ENCODE data around the gene HPCAL1.

The HPCAL1 gene

DNA sequence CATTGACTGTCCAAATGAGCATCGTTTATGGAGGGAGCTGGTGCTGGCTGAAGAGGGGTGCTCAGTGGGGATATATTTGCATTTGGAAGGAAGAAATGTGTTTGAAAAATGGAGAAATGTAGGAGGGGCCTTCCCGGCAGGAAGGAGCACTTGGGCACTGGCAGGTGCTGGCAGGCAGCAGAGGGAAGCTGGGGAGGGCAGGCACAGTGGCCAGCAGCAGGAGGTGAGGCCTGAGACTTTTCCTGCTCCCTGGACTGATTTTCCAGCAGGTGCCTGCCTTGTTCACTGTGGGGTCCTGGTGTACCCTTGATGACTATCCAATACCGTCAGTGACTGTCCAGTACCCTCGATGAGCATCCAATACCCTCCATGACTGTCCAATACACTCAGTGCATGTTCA, 20.8 kb upstream of the HPCAL1 start:
- H4K20me1 ChIP-seq (ENCODE audit: control insufficient read depth, insufficient read depth, low read depth, low read length), result no peaks in the 10 kb centered on the region
- H3K27me3 ChIP-seq (ENCODE audit: control insufficient read depth, low read length), result peaks cover 9% of the 10 kb centered on the region
- H3K79me2 ChIP-seq (ENCODE audit: control insufficient read depth, low read length), result no peaks in the 10 kb centered on the region
- TF ChIP-seq, protein P1, sequence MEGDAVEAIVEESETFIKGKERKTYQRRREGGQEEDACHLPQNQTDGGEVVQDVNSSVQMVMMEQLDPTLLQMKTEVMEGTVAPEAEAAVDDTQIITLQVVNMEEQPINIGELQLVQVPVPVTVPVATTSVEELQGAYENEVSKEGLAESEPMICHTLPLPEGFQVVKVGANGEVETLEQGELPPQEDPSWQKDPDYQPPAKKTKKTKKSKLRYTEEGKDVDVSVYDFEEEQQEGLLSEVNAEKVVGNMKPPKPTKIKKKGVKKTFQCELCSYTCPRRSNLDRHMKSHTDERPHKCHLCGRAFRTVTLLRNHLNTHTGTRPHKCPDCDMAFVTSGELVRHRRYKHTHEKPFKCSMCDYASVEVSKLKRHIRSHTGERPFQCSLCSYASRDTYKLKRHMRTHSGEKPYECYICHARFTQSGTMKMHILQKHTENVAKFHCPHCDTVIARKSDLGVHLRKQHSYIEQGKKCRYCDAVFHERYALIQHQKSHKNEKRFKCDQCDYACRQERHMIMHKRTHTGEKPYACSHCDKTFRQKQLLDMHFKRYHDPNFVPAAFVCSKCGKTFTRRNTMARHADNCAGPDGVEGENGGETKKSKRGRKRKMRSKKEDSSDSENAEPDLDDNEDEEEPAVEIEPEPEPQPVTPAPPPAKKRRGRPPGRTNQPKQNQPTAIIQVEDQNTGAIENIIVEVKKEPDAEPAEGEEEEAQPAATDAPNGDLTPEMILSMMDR (IDR thresholded peaks at IDR 0.05; ENCODE audit: low read depth, low read length, poor library complexity, severe bottlenecking), result no peak
- no peak for TF ChIP-seq EZH2phosphoT487 (IDR thresholded peaks at IDR 0.05; ENCODE audit: borderline replicate concordance, low read length)
- no peak overlapping the region for H3K27ac ChIP-seq (ENCODE audit: low read depth, low read length)
- no peaks in the 10 kb centered on the region for H3K9me2 ChIP-seq (replicated peaks; ENCODE audit: control insufficient read depth, low read length)
- H3K4me3 ChIP-seq (ENCODE audit: low read length), result no peak overlapping the region
- no peaks in the 10 kb centered on the region for H3K9me3 ChIP-seq (ENCODE audit: control insufficient read depth, insufficient read depth, low read length)
- H3K4me1 ChIP-seq (ENCODE audit: control insufficient read depth, low read length), result no peaks in the 10 kb centered on the region
- no peaks in the 10 kb centered on the region for H3F3A ChIP-seq (ENCODE audit: control insufficient read depth, insufficient read depth)
- H3K36me3 ChIP-seq (ENCODE audit: control insufficient read depth, low read length), result no peaks in the 10 kb centered on the region
- H3K4me2 ChIP-seq (ENCODE audit: low read length), result no peak overlapping the region

DNA sequence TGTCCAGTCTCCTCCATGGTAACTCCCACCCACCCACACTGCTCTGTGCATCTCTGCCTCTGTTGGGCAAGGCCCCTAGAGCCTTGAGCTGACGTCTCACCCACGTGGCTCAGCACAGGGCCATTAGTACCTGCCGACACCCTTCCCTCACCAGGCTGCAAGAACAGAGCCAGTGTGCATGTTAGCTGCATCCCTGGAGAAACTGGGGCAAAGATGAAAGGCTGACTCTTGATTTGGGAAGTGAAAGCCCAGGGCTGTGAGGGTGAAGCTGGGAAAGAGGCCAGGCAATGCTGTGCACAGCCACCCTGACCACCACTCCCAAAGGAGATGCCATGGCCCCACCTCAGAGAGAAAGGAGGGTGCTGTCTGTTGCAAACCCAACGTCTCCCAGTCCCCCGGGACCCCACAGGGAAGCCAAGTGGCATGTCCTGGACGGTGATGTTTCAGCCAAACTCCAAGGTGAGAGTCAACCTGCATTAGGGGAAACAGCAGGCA, 20.0 kb upstream of the HPCAL1 start:
- H3K79me2 ChIP-seq (ENCODE audit: control insufficient read depth, low read length), result no peaks in the 10 kb centered on the region
- H3K4me1 ChIP-seq (ENCODE audit: control insufficient read depth, low read length), result no peaks in the 10 kb centered on the region
- H3K4me2 ChIP-seq (ENCODE audit: low read length), result no peak overlapping the region
- no peaks in the 10 kb centered on the region for H3K36me3 ChIP-seq (ENCODE audit: control insufficient read depth, low read length)
- no peak overlapping the region for H3K27ac ChIP-seq (ENCODE audit: low read depth, low read length)
- no peaks in the 10 kb centered on the region for H3K9me3 ChIP-seq (ENCODE audit: control insufficient read depth, insufficient read depth, low read length)
- no peak overlapping the region for H3K4me3 ChIP-seq (ENCODE audit: low read length)
- TF ChIP-seq, protein P1 (IDR thresholded peaks at IDR 0.05; ENCODE audit: low read depth, low read length, poor library complexity, severe bottlenecking), result no peak
- no peak for TF ChIP-seq EZH2phosphoT487 (IDR thresholded peaks at IDR 0.05; ENCODE audit: borderline replicate concordance, low read length)
- H3K27me3 ChIP-seq (ENCODE audit: control insufficient read depth, low read length), result peaks cover 9% of the 10 kb centered on the region
- no peaks in the 10 kb centered on the region for H4K20me1 ChIP-seq (ENCODE audit: control insufficient read depth, insufficient read depth, low read depth, low read length)
- H3K9me2 ChIP-seq (replicated peaks; ENCODE audit: control insufficient read depth, low read length), result no peaks in the 10 kb centered on the region
- H3F3A ChIP-seq (ENCODE audit: control insufficient read depth, insufficient read depth), result no peaks in the 10 kb centered on the region

DNA sequence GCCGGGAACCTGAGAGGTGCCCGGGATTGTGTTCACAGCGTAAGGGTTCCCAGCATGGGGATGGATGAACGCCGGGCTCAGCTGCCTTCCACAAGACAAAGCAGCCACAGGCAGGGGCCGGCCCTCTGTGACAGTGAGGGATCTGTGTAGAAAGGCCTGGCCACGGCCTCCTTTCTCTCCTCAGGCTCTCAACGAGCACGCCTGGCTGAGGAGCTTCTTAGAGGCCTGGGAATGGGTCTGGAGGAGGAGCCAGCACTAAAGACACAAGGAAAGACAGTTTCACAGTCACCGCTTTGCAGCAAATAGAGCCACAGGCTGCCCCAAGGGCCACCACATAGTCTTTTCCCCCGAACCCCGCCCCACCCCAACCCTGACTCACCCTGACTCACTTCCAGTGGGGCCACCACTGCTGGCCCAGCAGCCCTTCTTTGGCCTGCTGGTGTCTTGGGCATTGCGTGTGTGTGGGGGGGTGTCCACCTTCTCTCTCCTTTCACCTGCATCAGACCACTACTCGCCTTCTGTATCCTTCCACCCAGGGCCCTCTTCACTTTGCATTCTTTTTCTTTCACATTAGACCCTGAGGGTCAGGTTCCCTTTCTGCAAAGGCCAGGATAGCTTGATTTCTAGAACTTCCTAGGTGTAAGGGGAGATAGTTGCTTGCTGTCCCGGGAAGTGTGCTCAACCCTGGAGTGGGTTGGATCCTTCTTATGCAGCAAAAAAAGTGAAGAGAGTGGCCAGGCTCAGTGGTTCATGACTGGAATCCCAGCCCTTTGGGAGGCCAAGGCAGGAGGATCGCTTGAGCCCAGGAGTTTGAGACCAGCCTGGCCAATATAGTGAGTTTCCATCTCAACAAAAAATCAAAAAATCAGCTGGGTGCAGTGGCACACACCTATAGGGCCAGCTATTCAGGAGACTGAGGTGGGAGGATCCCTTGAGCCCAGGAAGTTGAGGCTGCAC, 19.3 kb upstream of the HPCAL1 start:
- no peak overlapping the region for H3K27ac ChIP-seq (ENCODE audit: low read depth, low read length)
- TF ChIP-seq EZH2phosphoT487 (IDR thresholded peaks at IDR 0.05; ENCODE audit: borderline replicate concordance, low read length), result no peak
- TF ChIP-seq, protein P1 (IDR thresholded peaks at IDR 0.05; ENCODE audit: low read depth, low read length, poor library complexity, severe bottlenecking), result no peak
- H3K9me3 ChIP-seq (ENCODE audit: control insufficient read depth, insufficient read depth, low read length), result no peaks in the 10 kb centered on the region
- H3K9me2 ChIP-seq (replicated peaks; ENCODE audit: control insufficient read depth, low read length), result no peaks in the 10 kb centered on the region
- no peaks in the 10 kb centered on the region for H3K36me3 ChIP-seq (ENCODE audit: control insufficient read depth, low read length)
- H4K20me1 ChIP-seq (ENCODE audit: control insufficient read depth, insufficient read depth, low read depth, low read length), result no peaks in the 10 kb centered on the region
- H3K27me3 ChIP-seq (ENCODE audit: control insufficient read depth, low read length), result peaks cover 9% of the 10 kb centered on the region
- H3F3A ChIP-seq (ENCODE audit: control insufficient read depth, insufficient read depth), result no peaks in the 10 kb centered on the region
- H3K4me1 ChIP-seq (ENCODE audit: control insufficient read depth, low read length), result no peaks in the 10 kb centered on the region
- no peak overlapping the region for H3K4me3 ChIP-seq (ENCODE audit: low read length)
- no peaks in the 10 kb centered on the region for H3K79me2 ChIP-seq (ENCODE audit: control insufficient read depth, low read length)
- no peak overlapping the region for H3K4me2 ChIP-seq (ENCODE audit: low read length)
